HepG2 (cell line): ENCODE results near the gene ID3. TPM values are rescaled to one million over a fixed set of nuclear protein-coding genes. Genes with fewer than 3 reads are reported as not detected.

Source experiments
- FOXA1 ChIP-seq, 2 experiments: fragments of 450-650 bp in 1 of 2; sonication (generic) in 1 of 2; formaldehyde crosslinking in 1 of 2; IDR thresholded peaks; 2 replicates each; pipeline versions ENCODE4 v1.4.0 to v1.6.1; 2016 to 2020; ENCODE audit warnings: missing genetic modification reagents in 1 of 2
- KDM5A ChIP-seq: fragments of 200-600 bp; sonication (generic); IDR thresholded peaks from 2 replicates; pipeline ENCODE4 v1.7.0; 2018; ENCODE audit warnings: antibody characterized with exemption, mild to moderate bottlenecking, low read length, borderline replicate concordance
- PRPF4 ChIP-seq: fragments of 200-400 bp; formaldehyde crosslinking; IDR thresholded peaks from 2 replicates; pipeline ENCODE4 v1.6.1; 2016; ENCODE audit warnings: low read length, low read depth; ENCODE audit not compliant: poor library complexity, severe bottlenecking
- SIX4 ChIP-seq: sonication (generic); formaldehyde crosslinking; IDR thresholded peaks from 2 replicates; pipeline ENCODE4 v1.4.0; 2020; ENCODE audit warnings: missing genetic modification reagents
- TSC22D2 ChIP-seq: sonication (generic); formaldehyde crosslinking; IDR thresholded peaks from 2 replicates; pipeline ENCODE4 v1.5.1; 2020; ENCODE audit warnings: missing genetic modification reagents, mild to moderate bottlenecking, borderline replicate concordance
- ZNF282 ChIP-seq: fragments of 450-650 bp; IDR thresholded peaks from 2 replicates; pipeline ENCODE4 v1.6.1; 2018; ENCODE audit not compliant: partially characterized antibody
- ZNF33A ChIP-seq: sonication (generic); formaldehyde crosslinking; IDR thresholded peaks from 2 replicates; pipeline ENCODE4 v1.5.1; 2020; ENCODE audit warnings: missing genetic modification reagents, mild to moderate bottlenecking, moderate library complexity, borderline replicate concordance
- ZNF550 ChIP-seq: sonication (generic); formaldehyde crosslinking; IDR thresholded peaks from 2 replicates; pipeline ENCODE4 v1.4.0; 2020; ENCODE audit warnings: mild to moderate bottlenecking, missing genetic modification reagents, borderline replicate concordance
- ZNF563 ChIP-seq: sonication (generic); formaldehyde crosslinking; IDR thresholded peaks from 2 replicates; pipeline ENCODE4 v1.8.0; 2022; ENCODE audit warnings: mild to moderate bottlenecking, moderate library complexity, missing genetic modification reagents
- ZNF768 ChIP-seq: sonication (generic); formaldehyde crosslinking; IDR thresholded peaks from 2 replicates; pipeline ENCODE4 v1.4.0; 2020; ENCODE audit warnings: missing genetic modification reagents
- ZNF816 ChIP-seq: sonication (generic); formaldehyde crosslinking; IDR thresholded peaks from 2 replicates; pipeline ENCODE4 v1.8.0; 2022; ENCODE audit warnings: missing genetic modification reagents, mild to moderate bottlenecking, borderline replicate concordance
- polyA plus RNA-seq, 8 experiments: library from polyadenylated mRNA; depleted of rRNA in 3 of 8; stranded (reverse) in 7 of 8; unstranded in 1 of 8; fragments of >200 nt; fragmentation: Illumina TruSeq in 4 of 8; extraction: Trizol in 4 of 8; gene quantifications; 2 replicates each; pipeline versions ENCODE4 v1.2.1 to v1.2.3, GENCODE V29; 2011 to 2016; ENCODE audit warnings: low read depth in 4 of 8, missing spikeins in 1 of 8, mixed read lengths in 1 of 8; ENCODE audit not compliant: insufficient read depth in 1 of 8
- total RNA-seq, 5 experiments: library from RNA; depleted of rRNA; stranded (reverse); fragments of >200 nt; fragmentation: Illumina TruSeq; extraction: Trizol; gene quantifications; 2 replicates each; pipeline ENCODE4 v1.2.3, GENCODE V29; 2016; ENCODE audit warnings: low read depth in 1 of 5
- TF ChIP-seq, protein P1 (sequence below): sonication (generic); formaldehyde crosslinking; IDR thresholded peaks from 2 replicates; pipeline ENCODE4 v1.4.0; 2020; ENCODE audit warnings: mild to moderate bottlenecking, missing genetic modification reagents
- TF ChIP-seq, protein P2 (sequence below): sonication (generic); formaldehyde crosslinking; IDR thresholded peaks from 2 replicates; pipeline ENCODE4 v1.8.0; 2022; ENCODE audit warnings: missing genetic modification reagents, low read depth, mild to moderate bottlenecking, borderline replicate concordance
- TF ChIP-seq, protein P3 (sequence below): sonication (generic); formaldehyde crosslinking; IDR thresholded peaks from 2 replicates; pipeline ENCODE4 v1.8.0; 2022; ENCODE audit warnings: low read depth, missing genetic modification reagents
- TF ChIP-seq, protein P4 (sequence below): sonication (generic); formaldehyde crosslinking; conservative IDR thresholded peaks from 2 replicates; pipeline ENCODE4 v1.8.0; 2022; ENCODE audit warnings: mild to moderate bottlenecking, moderate library complexity, missing genetic modification reagents
- TF ChIP-seq, protein P5 (sequence below): IDR thresholded peaks from 2 replicates; pipeline ENCODE4 v1.6.1; 2016

ID3 gene
- total and polyA plus RNA-seq, 2 of the 13 experiments (the other 11 are each of a cell fraction or from before 2014, with no cell fraction given), result 64.8 to 115 TPM

DNA sequence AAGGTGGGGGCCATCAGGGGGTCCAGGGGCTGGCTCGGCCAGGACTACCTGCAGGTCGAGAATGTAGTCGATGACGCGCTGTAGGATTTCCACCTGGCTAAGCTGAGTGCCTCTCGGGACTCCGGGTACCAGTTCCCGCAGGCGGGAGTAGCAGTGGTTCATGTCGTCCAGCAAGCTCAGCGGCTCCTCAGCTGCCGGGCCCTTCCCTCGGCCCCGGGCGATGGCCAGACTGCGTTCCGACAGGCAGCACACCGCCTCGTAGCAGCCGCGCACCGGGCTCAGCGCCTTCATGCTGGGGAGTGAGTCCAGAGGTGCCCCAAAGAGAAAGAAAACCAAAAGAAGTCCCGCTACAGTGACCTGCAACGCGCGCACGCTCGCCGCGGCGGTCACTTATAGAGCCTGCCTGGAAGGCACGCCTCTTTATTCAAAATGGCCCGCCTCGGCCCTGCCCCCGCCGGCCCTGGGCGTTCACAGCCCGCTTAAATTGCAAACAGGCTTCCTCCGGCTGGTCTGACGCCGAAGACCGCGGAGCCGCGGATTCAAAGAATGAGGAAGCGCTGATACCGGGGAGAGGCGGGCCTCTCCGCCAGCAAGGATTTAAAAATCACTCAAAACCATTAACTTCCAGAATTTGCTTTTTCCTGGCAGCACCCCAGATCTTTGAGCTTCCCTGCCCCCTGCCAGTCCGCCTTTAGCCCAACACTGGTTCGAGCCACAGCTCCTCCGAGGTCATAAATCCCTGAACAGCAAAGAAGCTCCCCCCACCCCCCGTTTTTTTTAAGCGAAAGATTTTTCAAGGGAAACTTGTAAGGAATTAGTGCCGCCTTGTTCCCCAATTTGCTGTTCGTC is at the start of gene ID3 (continued):
- TF ChIP-seq, protein P1, sequence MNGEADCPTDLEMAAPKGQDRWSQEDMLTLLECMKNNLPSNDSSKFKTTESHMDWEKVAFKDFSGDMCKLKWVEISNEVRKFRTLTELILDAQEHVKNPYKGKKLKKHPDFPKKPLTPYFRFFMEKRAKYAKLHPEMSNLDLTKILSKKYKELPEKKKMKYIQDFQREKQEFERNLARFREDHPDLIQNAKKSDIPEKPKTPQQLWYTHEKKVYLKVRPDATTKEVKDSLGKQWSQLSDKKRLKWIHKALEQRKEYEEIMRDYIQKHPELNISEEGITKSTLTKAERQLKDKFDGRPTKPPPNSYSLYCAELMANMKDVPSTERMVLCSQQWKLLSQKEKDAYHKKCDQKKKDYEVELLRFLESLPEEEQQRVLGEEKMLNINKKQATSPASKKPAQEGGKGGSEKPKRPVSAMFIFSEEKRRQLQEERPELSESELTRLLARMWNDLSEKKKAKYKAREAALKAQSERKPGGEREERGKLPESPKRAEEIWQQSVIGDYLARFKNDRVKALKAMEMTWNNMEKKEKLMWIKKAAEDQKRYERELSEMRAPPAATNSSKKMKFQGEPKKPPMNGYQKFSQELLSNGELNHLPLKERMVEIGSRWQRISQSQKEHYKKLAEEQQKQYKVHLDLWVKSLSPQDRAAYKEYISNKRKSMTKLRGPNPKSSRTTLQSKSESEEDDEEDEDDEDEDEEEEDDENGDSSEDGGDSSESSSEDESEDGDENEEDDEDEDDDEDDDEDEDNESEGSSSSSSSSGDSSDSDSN (CRISPR knock-in tag), result peak; percentile 63; the same call in 1 of the 2 replicates
- TF ChIP-seq ZNF816 (CRISPR knock-in tag) (peak; percentile 80; the same call in 1 of the 2 replicates), SIX4 (CRISPR knock-in tag) (no peak), ZNF282 (no peak), ZNF768 (peak; percentile 61; the same call in 1 of the 2 replicates), TSC22D2 (CRISPR knock-in tag) (no peak), KDM5A (no peak; the same call in 1 of the 2 replicates), ZNF563 (CRISPR knock-in tag) (0 out of 2 replicates have a peak, but pooled peaks have one; percentile 13), ZNF550 (CRISPR knock-in tag) (no peak), PRPF4 (no peak), ZNF33A (CRISPR knock-in tag) (0 out of 2 replicates have a peak, but pooled peaks have one; percentile 33), FOXA1 (IDR thresholded peaks at IDR 0.05) (no peak), FOXA1 (CRISPR knock-in tag; IDR thresholded peaks at IDR 0.05) (no peak)
- TF ChIP-seq, protein P2, sequence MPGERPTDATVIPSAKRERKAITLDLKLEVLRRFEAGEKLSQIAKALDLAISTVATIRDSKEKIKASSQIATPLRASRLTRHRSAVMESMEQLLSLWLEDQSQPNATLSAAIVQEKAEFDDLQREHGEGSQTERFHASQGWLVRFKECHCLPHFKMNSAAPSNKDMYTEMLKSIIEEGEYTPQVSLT (CRISPR knock-in tag), result no peak
- TF ChIP-seq, protein P3, sequence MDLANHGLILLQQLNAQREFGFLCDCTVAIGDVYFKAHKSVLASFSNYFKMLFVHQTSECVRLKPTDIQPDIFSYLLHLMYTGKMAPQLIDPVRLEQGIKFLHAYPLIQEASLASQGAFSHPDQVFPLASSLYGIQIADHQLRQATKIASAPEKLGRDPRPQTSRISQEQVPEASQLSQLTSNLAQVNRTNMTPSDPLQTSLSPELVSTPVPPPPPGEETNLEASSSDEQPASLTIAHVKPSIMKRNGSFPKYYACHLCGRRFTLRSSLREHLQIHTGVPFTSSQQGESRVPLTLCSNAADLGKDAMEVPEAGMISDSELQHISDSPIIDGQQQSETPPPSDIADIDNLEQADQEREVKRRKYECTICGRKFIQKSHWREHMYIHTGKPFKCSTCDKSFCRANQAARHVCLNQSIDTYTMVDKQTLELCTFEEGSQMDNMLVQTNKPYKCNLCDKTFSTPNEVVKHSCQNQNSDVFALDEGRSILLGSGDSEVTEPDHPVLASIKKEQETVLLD (CRISPR knock-in tag), result no peak
- TF ChIP-seq, protein P4, sequence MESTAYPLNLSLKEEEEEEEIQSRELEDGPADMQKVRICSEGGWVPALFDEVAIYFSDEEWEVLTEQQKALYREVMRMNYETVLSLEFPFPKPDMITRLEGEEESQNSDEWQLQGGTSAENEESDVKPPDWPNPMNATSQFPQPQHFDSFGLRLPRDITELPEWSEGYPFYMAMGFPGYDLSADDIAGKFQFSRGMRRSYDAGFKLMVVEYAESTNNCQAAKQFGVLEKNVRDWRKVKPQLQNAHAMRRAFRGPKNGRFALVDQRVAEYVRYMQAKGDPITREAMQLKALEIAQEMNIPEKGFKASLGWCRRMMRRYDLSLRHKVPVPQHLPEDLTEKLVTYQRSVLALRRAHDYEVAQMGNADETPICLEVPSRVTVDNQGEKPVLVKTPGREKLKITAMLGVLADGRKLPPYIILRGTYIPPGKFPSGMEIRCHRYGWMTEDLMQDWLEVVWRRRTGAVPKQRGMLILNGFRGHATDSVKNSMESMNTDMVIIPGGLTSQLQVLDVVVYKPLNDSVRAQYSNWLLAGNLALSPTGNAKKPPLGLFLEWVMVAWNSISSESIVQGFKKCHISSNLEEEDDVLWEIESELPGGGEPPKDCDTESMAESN (CRISPR knock-in tag), result peak; percentile 86
- TF ChIP-seq, protein P5, sequence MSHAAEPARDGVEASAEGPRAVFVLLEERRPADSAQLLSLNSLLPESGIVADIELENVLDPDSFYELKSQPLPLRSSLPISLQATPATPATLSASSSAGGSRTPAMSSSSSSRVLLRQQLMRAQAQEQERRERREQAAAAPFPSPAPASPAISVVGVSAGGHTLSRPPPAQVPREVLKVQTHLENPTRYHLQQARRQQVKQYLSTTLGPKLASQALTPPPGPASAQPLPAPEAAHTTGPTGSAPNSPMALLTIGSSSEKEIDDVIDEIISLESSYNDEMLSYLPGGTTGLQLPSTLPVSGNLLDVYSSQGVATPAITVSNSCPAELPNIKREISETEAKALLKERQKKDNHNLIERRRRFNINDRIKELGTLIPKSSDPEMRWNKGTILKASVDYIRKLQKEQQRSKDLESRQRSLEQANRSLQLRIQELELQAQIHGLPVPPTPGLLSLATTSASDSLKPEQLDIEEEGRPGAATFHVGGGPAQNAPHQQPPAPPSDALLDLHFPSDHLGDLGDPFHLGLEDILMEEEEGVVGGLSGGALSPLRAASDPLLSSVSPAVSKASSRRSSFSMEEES, result peak; percentile 42; the same call in 1 of the 2 replicates
